ENCODE data around the gene GTF3C5. TPM values are rescaled to one million over a fixed set of nuclear protein-coding genes. Genes with fewer than 3 reads are reported as not detected.

The GTF3C5 gene
- total and polyA plus RNA-seq, 10 of the 15 experiments (the other 5 are each of a cell fraction or from before 2014, with no cell fraction given): 2.2 to 81.1 (median 68.7) TPM

GRCh38 chr9:133003071-133003461 is 27.7 kb upstream of the GTF3C5 start:
- Histone ChIP-seq H3K36me3 (ENCODE audit: control insufficient read depth in 2 of 2, insufficient read depth in 2 of 2, low read length in 1 of 2) (no peaks in the 10 kb centered on the region), H3K79me2 (ENCODE audit: control insufficient read depth, insufficient read depth, low read length) (no peaks in the 10 kb centered on the region), H2AFZ (ENCODE audit: control insufficient read depth, low read depth, low read length) (no peak overlapping the region), H3K9me3 (replicated peaks; ENCODE audit: control insufficient read depth, insufficient read depth, low read length) (no peaks in the 10 kb centered on the region; the same call in 2 of the 3 replicates), H3K4me3 (no peak overlapping the region), H3K27me3 (replicated peaks in 1 of 2; ENCODE audit: control insufficient read depth in 2 of 2, insufficient read depth in 2 of 2, low read length in 1 of 2) (peaks cover 3% of the 10 kb centered on the region in 2 experiments; a peak in 3 of 4 replicates), H3K4me1 (ENCODE audit: control insufficient read depth, insufficient read depth, low read length) (no peaks in the 10 kb centered on the region), H4K20me1 (ENCODE audit: control insufficient read depth, insufficient read depth) (no peaks in the 10 kb centered on the region), H3K27ac (ENCODE audit: control insufficient read depth, insufficient read depth) (no peak overlapping the region), H3K4me2 (ENCODE audit: control insufficient read depth, insufficient read depth) (no peak overlapping the region), H3K9ac (ENCODE audit: control insufficient read depth, insufficient read depth, low read length) (no peak overlapping the region)
- ChIA-PET CTCF (interaction anchor here (1.1 kb wide), 1 partner anchor 19 kb away, joined by 3 read pairs; no protein-coding TSS in a partner anchor), POLR2A (no interaction called here), RAD21 (ENCODE audit: unreplicated experiment) (interaction anchor here (1.1 kb wide), 1 partner anchor 19 kb away, joined by 3 read pairs; no protein-coding TSS in a partner anchor), SMC1A (ENCODE audit: uncharacterized antibody, unreplicated experiment) (no interaction called here)
- ATAC-seq (no peak), FAIRE-seq (no peak), DNase-seq (ENCODE audit: low read depth, low spot score) (no peak)
- in situ Hi-C loops (cut with MboI) (no loop called here), intact Hi-C loops (cut with micrococcal nuclease; ENCODE audit: unreplicated experiment) (no loop called here)
- TF ChIP-seq MLLT1 (IDR thresholded peaks at IDR 0.05) (no peak), PBX3 (IDR thresholded peaks at IDR 0.05; ENCODE audit: insufficient replicate concordance, low read depth, low read length) (no peak), MXI1 (IDR thresholded peaks at IDR 0.05; ENCODE audit: low read depth, low read length) (no peak)
- no TSS peak for BruUV-seq (replicated peaks)
- WGBS (ENCODE audit: insufficient coverage, insufficient replicate concordance, low lambda C conversion rate, missing lambda C conversion rate): 16% methylated on average over 13 of the region's 13 CpGs

GRCh38 chr9:133003671-133004090 is 27.1 kb upstream of the GTF3C5 start:
- H3K27ac ChIP-seq (ENCODE audit: control insufficient read depth, insufficient read depth): no peak overlapping the region
- no peaks in the 10 kb centered on the region for H3K79me2 ChIP-seq (ENCODE audit: control insufficient read depth, insufficient read depth, low read length)
- no TSS peak for BruUV-seq (replicated peaks)
- no peaks in the 10 kb centered on the region for H3K4me1 ChIP-seq (ENCODE audit: control insufficient read depth, insufficient read depth, low read length)
- ATAC-seq (no peak), FAIRE-seq (no peak), DNase-seq (ENCODE audit: low read depth, low spot score) (no peak)
- no peaks in the 10 kb centered on the region for H3K36me3 ChIP-seq (ENCODE audit: control insufficient read depth in 2 of 2, insufficient read depth in 2 of 2, low read length in 1 of 2)
- 12% methylated on average over 9 of the region's 9 CpGs for WGBS (ENCODE audit: insufficient coverage, insufficient replicate concordance, low lambda C conversion rate, missing lambda C conversion rate)
- ChIA-PET SMC1A (ENCODE audit: uncharacterized antibody, unreplicated experiment) (no interaction called here), CTCF (interaction anchor here (2.6 to 2.8 kb wide), 2 partner anchors 18 to 26 kb away, joined by 7 to 15 read pairs; partner anchors contain the start of gene GFI1B), POLR2A (no interaction called here), RAD21 (ENCODE audit: unreplicated experiment) (interaction anchor here (0.7 kb wide), 1 partner anchor 26 kb away, joined by 3 read pairs; no protein-coding TSS in a partner anchor)
- TF ChIP-seq NFYA (IDR thresholded peaks at IDR 0.05; ENCODE audit: borderline replicate concordance, low read depth, low read length) (no peak), NFXL1 (IDR thresholded peaks at IDR 0.05; ENCODE audit: borderline replicate concordance) (no peak), PAX5 (IDR thresholded peaks at IDR 0.05; ENCODE audit: borderline replicate concordance, low read depth, low read length) (peak; percentile 73)
- H2AFZ ChIP-seq (ENCODE audit: control insufficient read depth, low read depth, low read length): no peak overlapping the region
- no peak overlapping the region for H3K9ac ChIP-seq (ENCODE audit: control insufficient read depth, insufficient read depth, low read length)
- in situ Hi-C loops (cut with MboI): no loop called here
- H3K27me3 ChIP-seq (replicated peaks in 1 of 2; ENCODE audit: control insufficient read depth in 2 of 2, insufficient read depth in 2 of 2, low read length in 1 of 2): peaks cover 3% of the 10 kb centered on the region in 2 experiments; a peak in 3 of 4 replicates
- no peak overlapping the region for H3K4me3 ChIP-seq
- no peaks in the 10 kb centered on the region; the same call in 2 of the 3 replicates for H3K9me3 ChIP-seq (replicated peaks; ENCODE audit: control insufficient read depth, insufficient read depth, low read length)
- no peak overlapping the region for H3K4me2 ChIP-seq (ENCODE audit: control insufficient read depth, insufficient read depth)
- intact Hi-C loops (cut with micrococcal nuclease; ENCODE audit: unreplicated experiment): no loop called here
- no peaks in the 10 kb centered on the region for H4K20me1 ChIP-seq (ENCODE audit: control insufficient read depth, insufficient read depth)
